Left ventricle myocardium inferior (tissue), 1 donor: Measurements from ENCODE around the gene FAM135A. TPM values are rescaled to one million over a fixed set of nuclear protein-coding genes. Genes with fewer than 3 reads are reported as not detected.

Experiments used
- DNase-seq: peaks from one replicate; pipeline ENCODE4 v3.0.0-alpha.2; 2020
- H3K27ac ChIP-seq: fragments of 200-600 bp; replicated peaks from 2 replicates; pipeline ENCODE4 v1.8.0; 2021
- H3K27me3 ChIP-seq: fragments of 200-600 bp; 2 replicates; pipeline ENCODE4 v1.8.0; 2021; ENCODE audit warnings: low read depth
- H3K36me3 ChIP-seq: fragments of 200-600 bp; 2 replicates; pipeline ENCODE4 v1.8.0; 2021
- H3K4me1 ChIP-seq: fragments of 200-600 bp; 2 replicates; pipeline ENCODE4 v1.8.0; 2021
- H3K4me3 ChIP-seq: fragments of 200-600 bp; 2 replicates; pipeline ENCODE4 v1.8.0; 2021; ENCODE audit warnings: mild to moderate bottlenecking, moderate library complexity
- H3K9me3 ChIP-seq: fragments of 200-600 bp; replicated peaks from 2 replicates; pipeline ENCODE4 v1.8.0; 2021
- intact Hi-C: fragments of 100-400 bp; cut with micrococcal nuclease; formaldehyde crosslinking; loops from one replicate; pipeline ENCODE4 v1.11.0; 2022
- total RNA-seq: library from RNA; stranded (reverse); fragmentation: NEBNext Ultra II Directional; extraction: Animal tissue kit (Norgen Biotek cat#: 25700); gene quantifications from one replicate; pipeline ENCODE4 v1.2.1, GENCODE V29; 2021
- TF ChIP-seq, protein P1 (sequence below): fragments of 200-600 bp; IDR thresholded peaks from 2 replicates; pipeline ENCODE4 v1.8.0; 2021; ENCODE audit warnings: antibody characterized with exemption, mild to moderate bottlenecking, borderline replicate concordance
- donor health status: DM: no; HTN: yes; CAD: no; lungs with severe emphysema.

FAM135A gene
- total RNA-seq, 1 donor from 2014 or later = 14.5 TPM

DNA sequence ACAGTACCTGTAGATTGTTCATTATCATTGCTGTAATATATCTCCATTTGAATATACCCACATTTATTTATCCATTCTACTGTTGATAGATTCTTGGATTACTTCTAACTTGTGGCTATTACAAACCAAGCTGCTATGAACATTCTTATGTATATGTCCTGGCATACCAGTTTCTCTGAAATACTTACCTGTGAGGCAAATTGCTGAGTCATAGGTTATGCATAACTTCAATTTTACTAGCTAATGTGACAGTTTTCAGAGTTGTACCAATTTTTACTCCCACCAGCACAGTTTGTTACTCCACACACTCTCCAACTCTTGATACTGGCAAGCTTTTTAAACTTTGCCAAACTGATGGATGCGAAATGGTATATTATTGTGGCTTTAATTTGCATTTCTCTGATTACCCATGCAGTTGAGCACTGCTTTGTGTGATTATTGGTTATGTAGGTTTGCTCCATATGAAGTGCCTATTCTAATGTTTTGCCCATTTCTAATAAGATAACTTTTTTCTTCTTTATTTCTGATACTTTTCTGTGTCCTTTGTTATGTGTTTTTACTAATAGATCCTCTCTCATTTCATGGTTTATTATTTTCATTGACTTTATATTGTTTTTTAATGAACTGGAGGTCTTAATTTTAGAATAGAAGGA is 90.6 kb downstream of the FAM135A start:
- H3K27ac ChIP-seq = no peak overlapping the region
- TF ChIP-seq, protein P1, sequence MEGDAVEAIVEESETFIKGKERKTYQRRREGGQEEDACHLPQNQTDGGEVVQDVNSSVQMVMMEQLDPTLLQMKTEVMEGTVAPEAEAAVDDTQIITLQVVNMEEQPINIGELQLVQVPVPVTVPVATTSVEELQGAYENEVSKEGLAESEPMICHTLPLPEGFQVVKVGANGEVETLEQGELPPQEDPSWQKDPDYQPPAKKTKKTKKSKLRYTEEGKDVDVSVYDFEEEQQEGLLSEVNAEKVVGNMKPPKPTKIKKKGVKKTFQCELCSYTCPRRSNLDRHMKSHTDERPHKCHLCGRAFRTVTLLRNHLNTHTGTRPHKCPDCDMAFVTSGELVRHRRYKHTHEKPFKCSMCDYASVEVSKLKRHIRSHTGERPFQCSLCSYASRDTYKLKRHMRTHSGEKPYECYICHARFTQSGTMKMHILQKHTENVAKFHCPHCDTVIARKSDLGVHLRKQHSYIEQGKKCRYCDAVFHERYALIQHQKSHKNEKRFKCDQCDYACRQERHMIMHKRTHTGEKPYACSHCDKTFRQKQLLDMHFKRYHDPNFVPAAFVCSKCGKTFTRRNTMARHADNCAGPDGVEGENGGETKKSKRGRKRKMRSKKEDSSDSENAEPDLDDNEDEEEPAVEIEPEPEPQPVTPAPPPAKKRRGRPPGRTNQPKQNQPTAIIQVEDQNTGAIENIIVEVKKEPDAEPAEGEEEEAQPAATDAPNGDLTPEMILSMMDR = no peak
- DNase-seq = no peak
- intact Hi-C loops = no loop called here
- H3K4me1 ChIP-seq = no peaks in the 10 kb centered on the region
- H3K36me3 ChIP-seq = peaks cover 63% of the 10 kb centered on the region
- H3K9me3 ChIP-seq = peaks cover 24% of the 10 kb centered on the region
- no peak overlapping the region for H3K4me3 ChIP-seq
- H3K27me3 ChIP-seq = no peaks in the 10 kb centered on the region

DNA sequence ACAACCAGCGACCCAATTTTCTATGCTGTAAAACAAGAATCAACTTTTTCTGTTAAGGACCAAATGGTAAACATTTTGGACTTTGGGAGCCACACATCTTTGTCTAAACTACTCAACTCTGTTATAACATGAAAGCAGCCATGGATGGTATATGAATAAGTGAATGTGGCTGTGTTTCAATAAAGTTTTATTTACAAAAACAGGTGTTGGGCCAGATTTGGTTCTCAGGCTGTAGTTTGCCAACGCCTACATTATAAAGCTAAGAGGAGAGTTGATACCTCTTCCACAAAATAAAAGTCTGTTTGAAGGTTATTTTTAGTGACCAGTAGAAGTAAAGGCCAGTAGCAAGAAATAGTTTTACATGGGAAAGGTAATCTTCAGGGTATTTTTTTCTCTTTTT is 93.0 kb downstream of the FAM135A start:
- H3K36me3 ChIP-seq = peaks cover 45% of the 10 kb centered on the region
- H3K9me3 ChIP-seq = peaks cover 14% of the 10 kb centered on the region
- H3K4me3 ChIP-seq = no peak overlapping the region
- TF ChIP-seq, protein P1 = no peak
- H3K4me1 ChIP-seq = no peaks in the 10 kb centered on the region
- H3K27me3 ChIP-seq = no peaks in the 10 kb centered on the region
- intact Hi-C loops = no loop called here
- no peak overlapping the region for H3K27ac ChIP-seq
- no peak for DNase-seq

DNA sequence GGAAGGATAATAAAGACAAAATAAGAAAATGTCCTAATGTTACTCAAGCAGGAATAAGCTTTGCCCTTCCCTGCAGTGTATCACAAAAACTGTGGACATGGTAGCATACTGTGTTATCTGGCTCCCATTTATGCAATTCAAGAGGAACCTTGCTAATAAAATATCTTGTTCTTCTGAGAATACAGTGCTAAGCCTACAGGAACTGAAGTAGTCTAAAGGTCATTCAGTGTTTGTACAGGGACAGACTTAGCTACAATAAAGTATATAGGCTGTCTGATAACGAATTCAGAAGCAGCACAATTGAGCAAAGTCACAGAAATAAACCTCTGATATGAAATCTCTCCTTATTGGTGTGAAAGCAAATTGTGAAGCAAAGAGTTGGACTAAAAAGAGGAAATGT is 93.9 kb downstream of the FAM135A start:
- DNase-seq = no peak
- intact Hi-C loops = no loop called here
- H3K36me3 ChIP-seq = peaks cover 42% of the 10 kb centered on the region

DNA sequence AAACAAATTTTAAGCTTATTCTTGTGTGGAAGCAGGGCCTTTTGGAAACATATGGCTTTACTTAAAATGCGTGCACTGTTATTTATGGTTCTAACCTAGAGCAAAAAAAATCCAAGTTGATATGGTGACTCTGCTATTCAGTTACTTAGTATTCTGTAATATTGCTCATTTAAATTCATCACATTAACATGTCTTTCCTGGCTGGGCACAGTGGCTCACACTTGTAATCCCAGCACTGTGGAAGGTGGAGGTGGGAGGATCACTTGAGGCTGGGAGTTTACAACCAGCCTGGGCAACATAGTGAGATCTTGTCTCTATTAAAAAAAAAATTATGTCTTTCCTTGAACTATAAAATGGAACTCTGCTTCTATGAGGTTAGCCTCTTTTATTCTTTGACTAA is 95.6 kb downstream of the FAM135A start:
- no peak overlapping the region for H3K27ac ChIP-seq
- no peaks in the 10 kb centered on the region for H3K4me1 ChIP-seq
- peaks cover 5% of the 10 kb centered on the region for H3K9me3 ChIP-seq
- TF ChIP-seq, protein P1 = no peak
- peaks cover 24% of the 10 kb centered on the region for H3K36me3 ChIP-seq
- H3K27me3 ChIP-seq = no peaks in the 10 kb centered on the region
- intact Hi-C loops = no loop called here
- no peak overlapping the region for H3K4me3 ChIP-seq
- no peak for DNase-seq

More for the DNA sequence above, 93.9 kb downstream of the FAM135A start:
- H3K27me3 ChIP-seq = no peaks in the 10 kb centered on the region
- H3K27ac ChIP-seq = no peak overlapping the region
- H3K9me3 ChIP-seq = peaks cover 14% of the 10 kb centered on the region
- H3K4me1 ChIP-seq = no peaks in the 10 kb centered on the region
- H3K4me3 ChIP-seq = no peak overlapping the region
- TF ChIP-seq, protein P1 = no peak

- intact Hi-C loops = no loop called here
- no peak for DNase-seq
- Histone ChIP-seq H3K36me3 (peaks cover 18% of the 10 kb centered on the region), H3K4me1 (no peaks in the 10 kb centered on the region), H3K27me3 (no peaks in the 10 kb centered on the region), H3K27ac (no peak overlapping the region), H3K4me3 (no peak overlapping the region), H3K9me3 (no peaks in the 10 kb centered on the region)
- TF ChIP-seq, protein P1 = no peak
These were observed 97.3 kb downstream of the FAM135A start for GRCh38 chr6:70510600-70510999.
